Activated T-cell treated with anti-CD3 and anti-CD28 coated beads for 1 hour (primary cell): Measurements from ENCODE around the gene GLUL.
"Not testable (repeated sequence)": the region's sequence is repeated elsewhere in the genome, so short reads cannot be mapped to it uniquely, and the experiment has no call there.

ENCODE experiments used
- DNase-seq: peaks from one replicate; pipeline ENCODE4 v3.0.0-alpha.2; 2020; ENCODE audit warnings: low read depth

The GLUL gene

DNA sequence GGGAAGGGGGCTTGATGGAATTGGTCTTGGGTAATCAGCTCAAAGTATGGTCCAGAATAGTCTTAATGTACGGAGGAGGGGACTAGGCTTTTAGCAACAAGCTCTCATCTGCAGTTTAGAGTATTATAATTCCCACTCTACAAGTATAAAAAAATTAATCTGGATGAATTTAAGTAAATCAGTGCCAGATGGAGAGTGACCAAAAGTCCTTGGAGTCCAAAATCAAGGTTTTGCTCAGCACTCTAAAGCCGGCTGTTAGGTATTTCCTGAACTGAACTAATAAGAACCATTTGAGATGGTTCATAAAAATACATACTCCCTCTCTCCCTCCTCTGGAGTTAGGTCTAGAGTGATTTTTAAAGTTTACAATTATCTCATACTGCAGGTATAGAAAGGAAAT, 23.7 kb downstream of the GLUL start:
- no peak for DNase-seq

GRCh38 chr1:182366596-182366995, 25.0 kb downstream of the GLUL start:
- no peak for DNase-seq

DNA sequence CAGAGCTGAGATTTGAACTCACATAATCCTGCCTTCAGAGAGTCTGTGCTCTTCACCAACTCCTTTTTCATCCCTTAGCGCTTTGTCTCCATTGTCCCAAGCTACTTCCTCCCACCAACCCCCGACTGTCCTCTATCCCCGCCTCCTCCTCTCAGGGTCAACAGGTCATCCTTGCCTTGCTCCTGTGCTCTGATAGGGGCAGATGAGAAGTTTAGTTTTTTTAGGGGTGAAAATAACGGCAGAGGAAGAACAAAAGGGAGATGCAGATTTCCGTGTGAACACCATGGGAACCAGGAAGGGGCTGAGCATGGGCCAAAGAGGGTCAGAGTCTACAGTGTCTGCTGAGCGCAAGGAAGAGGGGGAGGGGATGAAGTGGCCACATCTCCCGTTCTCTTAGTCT, 31.9 kb downstream of the GLUL start:
- DNase-seq: no peak

DNA sequence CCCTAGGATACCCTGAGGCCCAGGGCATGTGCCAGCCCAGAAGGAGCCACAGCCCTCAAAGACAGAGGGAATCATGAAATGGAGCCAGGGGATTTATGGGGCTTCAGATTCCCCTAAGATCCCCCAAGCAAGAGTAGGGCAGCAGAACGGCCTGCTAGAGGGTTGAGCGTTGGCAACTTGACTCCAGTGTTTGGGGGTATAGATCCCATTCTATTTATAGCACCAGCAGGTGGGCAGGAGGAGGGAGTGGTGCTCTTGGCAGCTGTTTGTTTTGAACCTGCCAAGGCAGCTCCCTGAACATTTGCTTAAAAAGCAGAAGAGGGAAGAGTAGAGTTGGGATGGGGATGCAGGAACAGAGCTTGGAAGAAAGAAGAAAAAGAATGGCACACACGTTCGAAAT, 33.7 kb downstream of the GLUL start:
- no peak for DNase-seq

DNA sequence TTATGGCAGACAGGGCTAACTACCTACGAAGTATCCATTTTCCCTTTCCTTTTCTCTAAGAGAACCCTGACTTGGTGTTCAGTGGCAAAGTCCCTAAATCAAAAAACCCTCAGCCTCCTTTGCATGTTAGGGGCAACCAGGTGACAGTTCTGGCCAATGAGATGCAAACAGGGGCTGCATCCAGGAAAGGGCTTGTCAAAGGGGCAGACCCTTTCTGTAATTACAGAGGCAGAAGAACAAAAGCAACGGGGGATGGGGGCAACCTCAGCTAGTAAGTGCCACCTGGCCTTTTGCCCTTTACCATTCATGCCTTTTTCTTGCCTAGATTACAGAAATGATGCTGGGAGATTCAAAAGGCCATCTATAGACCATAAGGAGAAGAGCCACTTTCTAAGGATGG, 34.4 kb downstream of the GLUL start:
- no peak for DNase-seq

- DNase-seq: no peak
These were observed 35.9 kb downstream of the GLUL start for GRCh38 chr1:182355723-182356098.

DNA sequence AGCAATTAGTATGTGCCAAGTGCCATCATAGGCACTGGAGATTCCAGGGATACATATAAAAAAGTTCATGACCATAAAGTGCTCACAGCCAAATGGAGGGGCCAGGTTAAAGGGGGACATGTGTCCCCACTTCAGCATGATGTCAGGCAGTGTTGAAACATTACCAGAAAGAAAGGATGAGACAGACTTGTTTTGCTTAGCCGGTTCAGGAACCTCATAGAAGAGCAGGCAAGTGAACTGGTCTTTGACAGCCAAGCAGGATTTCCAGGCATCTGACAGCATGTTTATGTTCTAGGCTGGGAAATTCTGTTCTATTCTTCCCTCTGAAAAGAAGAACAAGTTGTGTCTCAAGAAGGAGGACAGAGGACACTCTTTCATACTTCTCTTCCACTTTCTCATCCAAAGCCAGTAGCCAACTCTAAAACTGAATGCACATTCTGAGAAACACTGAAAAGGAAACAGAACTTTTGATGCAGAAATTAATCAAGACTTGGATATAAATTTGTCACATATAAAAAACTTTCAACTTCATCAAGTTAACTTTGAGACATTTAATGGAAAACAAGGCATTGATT, 39.7 kb downstream of the GLUL start:
- DNase-seq: no peak

DNA sequence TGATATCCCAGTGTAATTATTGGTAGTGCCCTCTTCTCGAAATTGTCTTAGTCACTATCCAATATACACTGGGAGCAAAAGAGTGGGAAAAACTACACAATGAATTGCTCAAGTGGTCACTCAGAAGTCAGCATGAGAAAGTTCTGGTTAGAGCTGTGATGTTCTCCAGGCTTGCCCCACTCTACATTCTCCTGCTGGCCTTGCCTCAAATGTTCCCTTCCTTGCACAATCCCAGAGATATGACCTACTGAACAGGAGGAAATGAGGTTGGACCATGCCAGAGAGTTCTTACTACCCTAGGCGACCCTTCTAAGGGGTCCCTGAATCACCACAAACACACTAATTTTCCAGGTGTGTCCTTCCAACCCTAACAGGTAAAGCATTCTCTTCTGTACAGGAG, 40.8 kb downstream of the GLUL start:
- DNase-seq: no peak

DNA sequence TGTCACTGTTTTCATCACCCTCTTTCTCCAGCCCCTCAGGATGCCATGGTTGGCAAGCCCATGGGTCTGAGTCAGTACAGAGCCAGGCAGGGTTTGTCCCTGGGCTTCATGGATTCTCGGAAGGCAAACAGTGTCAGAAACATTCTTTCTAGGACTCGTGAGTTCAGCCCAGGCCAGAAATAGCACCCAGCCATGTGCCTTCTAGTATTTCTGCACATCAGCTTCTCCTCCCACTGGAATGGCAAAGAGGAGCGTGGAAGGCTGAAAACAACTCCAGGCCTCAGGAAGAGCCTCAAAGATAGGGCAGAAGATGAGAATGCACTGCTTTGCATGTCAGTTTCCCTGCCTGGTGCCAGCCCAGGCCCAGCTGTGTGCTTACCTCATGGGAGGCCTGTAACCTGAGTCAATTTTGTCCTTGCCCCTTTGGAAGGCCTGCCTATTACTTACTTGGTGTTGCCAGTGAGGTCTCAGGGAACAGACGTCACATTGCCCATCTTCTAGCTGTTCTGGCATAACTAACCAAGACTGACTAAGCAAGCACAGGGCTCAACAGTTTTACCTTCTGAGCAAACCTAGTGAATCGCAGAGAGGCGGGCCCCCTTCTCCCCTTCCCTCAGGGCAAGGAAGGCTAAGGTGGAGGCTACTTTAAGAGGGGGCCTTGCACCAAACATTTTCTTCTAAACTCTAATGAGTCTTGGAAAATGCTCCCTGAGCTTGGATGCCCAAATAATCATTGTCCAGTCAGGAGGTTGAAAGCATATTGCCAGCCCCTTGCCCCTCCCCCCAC, 42.4 kb downstream of the GLUL start:
- no peak for DNase-seq

GRCh38 chr1:182347019-182347418, 44.6 kb downstream of the GLUL start:
- DNase-seq: no peak

GRCh38 chr1:182340233-182341058, 51.1 kb downstream of the GLUL start:
- no peak for DNase-seq

- DNase-seq: no peak
These were observed 51.9 kb downstream of the GLUL start for GRCh38 chr1:182339684-182340083.

- DNase-seq: no peak
These were observed 52.7 kb downstream of the GLUL start for GRCh38 chr1:182338806-182339370.

DNA sequence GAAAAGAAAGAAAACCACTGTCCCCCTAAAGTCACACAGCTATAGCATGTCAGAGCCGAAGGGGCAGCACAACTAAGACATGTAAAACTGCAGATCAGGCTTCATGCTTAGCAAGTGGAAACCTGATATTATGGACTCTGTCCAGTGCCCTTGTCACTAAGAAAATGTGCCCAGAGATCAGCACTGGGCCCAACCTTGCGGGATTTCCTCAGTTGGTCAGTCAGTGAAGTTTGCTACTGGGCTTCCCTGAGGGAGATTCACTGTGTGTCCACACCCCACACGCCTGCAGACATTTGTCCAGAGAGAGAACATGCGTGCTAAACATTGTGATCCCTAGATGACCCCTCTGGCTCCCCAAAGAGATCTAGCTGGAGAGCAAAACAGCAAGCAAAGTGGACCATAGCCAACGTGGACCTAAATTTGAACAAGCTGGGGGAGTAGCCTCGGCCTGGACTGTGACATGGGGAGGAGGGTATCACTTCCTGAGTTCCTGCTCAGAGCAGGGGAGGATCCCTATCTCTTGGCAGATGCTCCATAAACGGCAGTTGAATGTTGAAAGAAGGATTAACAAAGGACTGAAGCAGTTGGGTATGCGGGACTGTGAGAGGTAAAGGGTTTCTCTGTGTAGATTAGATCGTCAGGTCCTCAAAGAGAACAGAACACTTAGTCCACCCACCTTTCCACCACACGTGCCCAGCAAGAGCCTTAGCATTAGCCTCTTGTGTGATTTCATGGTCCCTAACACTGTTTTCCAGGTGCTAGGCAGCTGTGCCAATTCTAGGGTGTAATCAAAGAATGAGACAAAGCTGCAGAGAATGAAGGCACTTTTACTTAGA, 53.6 kb downstream of the GLUL start:
- DNase-seq: no peak

GRCh38 chr1:182335771-182336566, 55.6 kb downstream of the GLUL start:
- DNase-seq: no peak

GRCh38 chr1:182333071-182333571, 58.5 kb downstream of the GLUL start:
- DNase-seq: not testable (repeated sequence)

DNA sequence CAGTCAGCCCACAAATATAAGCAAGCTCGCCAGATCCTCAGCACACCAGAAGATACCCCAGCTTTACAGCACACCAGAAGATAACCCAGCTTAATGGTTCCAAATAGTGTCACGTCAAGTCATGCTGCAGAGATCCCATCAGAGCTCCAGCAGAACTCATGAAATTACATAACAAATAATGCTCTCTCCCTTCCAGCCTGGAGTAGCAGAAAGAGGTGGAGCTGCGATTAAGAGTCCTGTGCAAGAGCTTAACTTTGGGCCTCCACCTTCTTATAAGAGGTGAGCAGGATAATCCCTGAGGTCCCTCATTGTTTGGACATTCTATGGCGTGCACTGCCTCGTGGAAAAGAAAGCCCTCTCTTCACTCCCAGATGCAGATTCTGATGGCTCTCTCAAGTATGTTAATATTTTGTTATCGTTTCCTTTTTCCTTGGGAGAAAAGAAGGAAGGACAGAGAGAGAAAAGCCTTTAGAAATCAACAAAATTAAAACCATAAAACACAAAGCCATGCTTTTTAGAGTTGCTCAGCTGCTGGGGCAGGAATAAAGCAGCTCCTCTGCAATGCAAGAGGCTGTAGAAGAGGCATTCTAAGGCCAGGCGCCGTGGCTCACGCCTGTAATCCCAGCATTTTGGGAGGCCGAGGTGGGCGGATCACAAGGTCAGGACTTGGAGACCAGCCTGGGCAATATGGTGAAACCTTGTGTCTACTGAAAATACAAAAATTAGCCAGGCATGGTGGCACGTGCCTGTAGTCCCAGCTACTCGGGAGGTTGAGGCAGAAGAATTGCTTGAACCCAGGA, 59.1 kb downstream of the GLUL start:
- DNase-seq: no peak
